CD4-positive, alpha-beta T cell treated with Interleukin-2 at 100 ng/mL for 4 hours (primary cell): ENCODE measurements around the gene LHX3.

ENCODE experiments used
- DNase-seq: peaks from one replicate; pipeline ENCODE4 v3.0.0-alpha.2; 2020; ENCODE audit warnings: low spot score

Gene LHX3

DNA sequence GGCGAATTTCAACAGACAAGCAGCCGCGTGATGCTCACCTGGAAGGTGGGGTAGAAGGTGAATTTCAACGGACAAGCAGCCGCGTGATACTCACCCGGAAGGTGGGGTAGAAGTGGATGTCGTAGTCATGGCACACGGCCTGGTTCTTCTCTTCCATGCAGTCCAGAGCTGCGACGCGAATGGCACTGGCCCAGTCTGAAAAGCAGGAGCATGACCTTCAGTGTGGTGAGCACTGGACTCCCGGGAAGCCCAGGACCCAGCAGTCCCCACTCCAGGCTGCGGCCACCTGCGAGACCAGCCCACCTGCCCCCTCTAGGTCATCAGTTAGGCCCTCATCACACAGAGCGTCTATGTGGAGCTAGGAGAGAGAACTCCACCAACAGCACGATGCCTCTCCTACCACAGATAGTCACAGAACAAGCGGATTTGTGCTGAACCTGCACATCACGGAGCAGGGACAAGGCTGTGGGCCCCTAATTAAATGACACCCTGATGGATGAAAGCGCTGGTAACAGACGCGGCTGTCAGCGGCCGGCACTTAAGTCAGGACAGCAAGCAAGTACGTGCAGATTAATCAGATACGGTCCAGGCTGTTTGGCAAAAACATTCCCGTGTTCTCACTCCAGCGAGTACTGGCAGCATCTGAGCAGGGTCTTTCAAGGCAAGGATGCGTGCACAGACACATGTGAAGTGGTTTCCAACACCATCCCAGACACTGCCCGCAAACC lies 21.9 kb upstream of the LHX3 start:
- no peak for DNase-seq

DNA sequence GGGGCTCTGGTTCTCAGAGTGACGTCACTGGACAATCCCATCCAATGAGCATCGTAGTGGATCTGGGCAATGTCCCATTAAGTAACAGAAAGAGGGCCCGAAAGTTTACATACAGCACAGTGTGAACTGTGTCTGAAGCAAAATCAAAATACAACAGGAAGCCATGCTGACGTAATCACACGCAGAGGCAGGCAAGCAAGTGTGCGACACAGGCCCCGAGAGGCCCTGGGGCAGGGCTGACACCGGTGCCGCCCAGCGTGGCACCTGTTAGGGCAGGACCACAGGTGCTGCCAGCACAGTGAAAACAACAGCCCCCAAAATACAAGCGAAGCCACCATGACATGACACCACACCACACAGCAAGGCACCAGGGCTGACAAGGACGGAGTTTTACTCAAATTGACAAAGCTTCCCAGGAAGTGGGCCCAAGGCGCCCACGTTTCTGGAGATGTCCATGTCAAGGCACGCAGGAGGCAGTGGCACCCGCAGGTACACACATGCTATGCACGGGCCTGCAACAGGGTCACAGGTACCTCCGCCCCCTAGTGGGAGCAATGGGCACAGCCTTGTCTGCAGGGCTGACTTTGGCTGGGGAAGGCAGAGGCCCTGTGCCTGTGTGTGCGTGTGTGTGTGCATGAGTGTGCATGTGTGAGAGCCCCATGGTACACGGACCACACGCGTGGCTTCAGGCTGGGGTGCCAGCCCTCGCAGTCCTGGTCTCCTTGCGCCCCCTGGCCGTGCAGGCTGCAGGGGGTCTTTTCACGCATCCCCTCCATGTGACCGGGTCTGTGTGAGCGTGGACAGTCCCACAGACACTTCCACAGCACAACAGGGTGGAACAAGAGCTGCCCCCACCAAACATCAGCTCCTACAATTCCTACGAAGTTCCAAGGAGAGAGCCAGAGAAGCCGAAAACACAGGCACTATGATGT lies 21.1 kb upstream of the LHX3 start:
- peak; percentile 71 for DNase-seq

DNA sequence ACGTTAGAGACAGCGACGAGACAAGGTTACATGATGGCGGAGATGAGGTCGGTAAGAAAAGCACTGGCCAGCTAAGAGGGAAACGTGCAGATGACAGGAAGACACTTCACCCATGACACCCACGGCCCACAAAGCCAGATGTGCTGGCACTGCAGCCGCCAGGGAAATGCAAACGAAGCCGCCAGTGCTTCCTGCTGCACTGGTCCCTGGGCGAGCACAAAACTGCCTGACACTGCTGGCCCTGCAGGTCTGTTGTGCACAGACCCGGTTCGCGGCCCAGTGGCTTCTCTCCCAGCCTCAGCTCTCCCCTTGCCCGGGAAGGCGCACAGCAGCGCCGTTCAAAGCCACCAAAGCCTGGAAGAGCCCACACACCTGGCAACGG lies 20.4 kb upstream of the LHX3 start:
- DNase-seq, result no peak

DNA sequence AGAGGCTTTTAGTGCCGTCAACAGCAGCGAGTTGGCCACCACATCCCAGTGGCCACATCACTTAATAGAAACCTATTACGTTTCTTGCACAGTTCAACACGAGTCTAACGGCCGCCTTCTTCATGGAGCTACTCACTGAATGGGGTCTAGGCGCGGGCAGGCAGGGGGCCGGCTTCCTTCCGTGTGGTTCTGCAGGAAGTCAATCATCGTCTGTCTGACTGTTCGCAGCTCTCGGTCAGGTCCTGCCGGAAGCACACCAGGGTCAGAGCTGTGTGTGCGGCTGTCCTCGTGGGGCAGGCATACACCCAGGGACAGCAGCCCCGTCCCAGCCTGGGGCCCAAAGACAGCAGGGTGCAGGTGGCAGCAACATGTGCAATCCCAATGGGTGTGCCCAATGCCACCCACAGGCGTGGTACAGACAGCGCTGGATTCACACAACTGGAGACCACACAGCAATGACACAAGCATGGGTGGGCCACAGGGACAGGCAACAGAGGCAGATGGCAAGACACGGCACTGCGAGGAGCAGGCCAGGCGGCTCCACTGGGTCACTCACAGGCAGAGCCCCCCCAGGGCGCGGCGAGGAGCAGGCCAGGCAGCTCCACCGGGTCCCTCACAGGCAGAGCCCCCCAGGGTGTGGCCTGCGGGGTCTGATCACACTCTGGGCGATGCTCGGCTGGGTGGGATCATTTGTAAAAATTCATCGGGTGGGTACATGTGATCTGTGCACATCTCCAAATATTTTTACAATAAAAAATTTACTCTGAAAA lies 19.1 kb upstream of the LHX3 start:
- DNase-seq, result no peak

DNA sequence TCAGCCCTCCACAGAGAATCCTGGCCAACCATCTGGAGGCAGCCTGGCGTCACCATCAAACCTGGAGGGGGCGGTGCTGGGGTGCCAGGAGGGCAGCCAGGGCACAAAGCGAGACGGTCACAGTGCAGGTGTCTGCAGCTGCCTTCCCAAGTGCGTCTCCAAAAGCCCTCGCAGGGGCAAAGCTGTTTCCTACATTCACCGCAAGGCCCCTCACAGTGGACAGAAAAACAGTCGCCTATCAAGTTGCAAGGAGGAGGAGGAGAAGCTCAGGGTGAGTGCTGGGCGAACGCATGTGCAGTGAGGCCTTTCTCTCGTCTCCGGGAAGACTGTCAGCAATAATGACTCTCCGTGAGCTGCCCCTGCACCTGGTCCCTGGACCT lies 18.0 kb upstream of the LHX3 start:
- DNase-seq, result no peak

DNA sequence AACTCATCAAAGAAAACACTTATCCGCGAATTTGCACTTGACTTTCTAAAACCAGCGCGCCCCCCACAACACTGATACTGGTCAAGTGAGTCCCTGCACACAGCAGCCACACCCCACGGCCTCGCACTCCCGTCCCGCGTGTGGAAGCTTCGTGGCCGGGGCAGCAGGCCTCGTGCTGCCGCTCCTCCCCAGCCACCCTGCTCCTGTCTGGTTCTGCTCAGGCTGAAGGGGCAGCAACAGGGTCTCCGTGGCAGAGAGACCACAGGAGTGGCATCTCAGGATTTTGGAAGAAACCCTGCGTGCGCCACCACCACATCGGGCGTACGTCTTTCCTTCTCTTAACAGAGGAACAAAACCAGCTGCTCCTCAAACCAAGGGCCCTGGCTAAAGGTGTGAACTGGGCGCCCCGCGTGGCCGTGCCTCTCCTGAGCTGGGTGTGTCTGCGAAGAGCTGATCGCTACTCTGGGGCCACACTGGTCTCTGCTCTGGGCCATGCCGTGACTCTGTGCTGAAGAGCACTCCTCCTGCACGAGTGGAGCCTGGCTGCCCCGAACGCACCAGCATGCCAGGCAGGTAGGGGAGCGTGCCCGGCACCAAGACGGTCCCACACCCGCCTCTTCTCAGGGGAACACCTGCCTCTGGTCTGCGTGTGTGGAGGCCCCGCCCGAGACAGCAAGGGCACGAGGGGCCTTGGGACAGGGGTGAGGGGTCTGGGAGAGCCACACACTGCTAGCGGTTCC lies 17.4 kb upstream of the LHX3 start:
- DNase-seq, result no peak

DNA sequence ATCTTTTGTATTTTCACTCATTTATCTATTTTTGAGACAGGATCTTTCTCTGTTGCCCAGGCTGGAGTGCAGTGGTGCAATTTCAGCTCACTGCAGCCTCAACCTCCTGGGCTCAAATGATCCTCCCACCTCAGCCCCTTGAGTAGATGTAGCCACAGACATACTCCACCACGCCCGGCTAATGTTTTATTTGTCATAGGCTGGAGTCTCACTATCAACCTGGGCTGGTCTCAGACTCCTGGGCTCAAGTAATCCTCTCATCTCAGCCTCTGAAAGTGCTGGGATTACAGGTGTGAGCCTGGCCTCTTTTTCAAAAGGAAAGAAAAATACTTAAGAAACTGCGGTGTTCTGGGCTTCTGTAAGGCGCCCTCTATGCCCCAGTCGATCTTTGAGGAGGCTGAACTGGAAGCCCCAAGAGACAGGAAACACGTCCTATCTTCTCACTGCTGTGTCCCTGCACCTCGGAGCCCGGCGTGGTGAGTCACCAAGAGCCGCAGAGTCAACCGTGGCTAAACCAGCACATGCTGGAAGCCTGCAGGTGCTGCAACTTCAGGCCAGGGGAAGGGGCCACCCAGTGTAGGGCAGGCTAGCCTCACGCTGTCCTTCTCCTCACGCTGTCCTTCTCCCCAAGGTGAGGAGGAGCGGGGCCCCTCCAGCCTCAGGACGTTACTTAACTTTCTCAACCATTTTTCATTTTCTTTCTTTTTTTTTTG lies 15.2 kb upstream of the LHX3 start:
- peak; percentile 36 for DNase-seq

DNA sequence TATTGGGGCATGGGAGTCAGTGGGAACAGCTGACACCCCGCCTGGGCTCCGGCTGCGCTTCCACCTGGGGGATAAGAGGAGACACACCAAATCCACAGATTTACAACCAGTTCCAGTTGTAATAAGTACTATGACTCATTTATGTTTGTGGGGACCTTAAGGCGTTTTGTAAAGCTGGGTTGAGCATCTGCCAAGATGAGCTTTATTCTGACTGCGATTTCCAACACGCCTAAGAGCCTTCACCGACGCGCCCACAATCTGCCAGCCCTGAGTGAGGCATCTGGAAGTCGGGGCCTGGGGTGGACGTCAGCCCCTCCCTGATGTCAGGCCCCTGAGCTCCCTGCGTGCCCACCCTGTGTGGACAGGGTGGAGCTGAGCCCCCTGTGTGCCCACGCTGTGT lies 14.3 kb upstream of the LHX3 start:
- no peak for DNase-seq

DNA sequence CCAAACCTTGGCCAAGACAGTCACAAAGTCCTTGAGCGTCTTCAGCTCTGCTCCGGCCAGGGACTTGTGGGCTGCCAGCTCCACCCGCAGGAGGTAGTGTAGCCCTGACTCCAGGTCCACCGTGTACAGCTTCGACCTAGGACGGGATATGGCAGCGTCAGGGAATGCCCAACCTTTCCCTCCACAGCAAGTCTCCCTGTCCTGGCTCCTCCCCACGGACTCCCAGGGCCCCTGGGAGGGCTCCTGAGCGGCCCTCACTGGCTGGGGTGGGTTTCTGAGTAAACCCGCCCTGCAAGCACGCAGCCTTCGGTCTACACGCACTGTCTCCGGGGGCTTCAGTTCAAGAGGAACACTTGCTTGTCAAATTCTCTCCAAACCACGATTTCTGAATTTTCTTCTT lies 13.7 kb upstream of the LHX3 start:
- DNase-seq, result no peak

DNA sequence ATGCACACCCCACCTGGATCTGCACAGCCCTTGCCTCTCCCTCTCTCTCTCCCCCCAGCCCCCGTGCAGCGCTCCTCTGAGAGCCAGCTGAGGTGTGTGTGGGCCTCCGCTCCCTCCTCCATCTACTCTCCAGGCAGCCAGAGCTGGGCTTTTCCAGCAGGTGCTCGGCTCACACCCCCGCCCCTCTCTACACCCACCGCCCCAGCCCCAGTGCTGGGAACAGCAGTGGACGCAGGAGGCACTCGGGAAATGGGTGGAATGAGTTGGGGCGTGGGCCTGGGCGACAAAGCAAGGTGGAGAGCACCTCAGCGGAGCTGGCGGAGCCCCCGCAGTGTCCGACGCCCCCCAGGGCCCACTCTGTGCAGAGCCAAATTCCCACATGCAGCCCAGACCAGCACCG lies 13.3 kb upstream of the LHX3 start:
- no peak for DNase-seq

DNA sequence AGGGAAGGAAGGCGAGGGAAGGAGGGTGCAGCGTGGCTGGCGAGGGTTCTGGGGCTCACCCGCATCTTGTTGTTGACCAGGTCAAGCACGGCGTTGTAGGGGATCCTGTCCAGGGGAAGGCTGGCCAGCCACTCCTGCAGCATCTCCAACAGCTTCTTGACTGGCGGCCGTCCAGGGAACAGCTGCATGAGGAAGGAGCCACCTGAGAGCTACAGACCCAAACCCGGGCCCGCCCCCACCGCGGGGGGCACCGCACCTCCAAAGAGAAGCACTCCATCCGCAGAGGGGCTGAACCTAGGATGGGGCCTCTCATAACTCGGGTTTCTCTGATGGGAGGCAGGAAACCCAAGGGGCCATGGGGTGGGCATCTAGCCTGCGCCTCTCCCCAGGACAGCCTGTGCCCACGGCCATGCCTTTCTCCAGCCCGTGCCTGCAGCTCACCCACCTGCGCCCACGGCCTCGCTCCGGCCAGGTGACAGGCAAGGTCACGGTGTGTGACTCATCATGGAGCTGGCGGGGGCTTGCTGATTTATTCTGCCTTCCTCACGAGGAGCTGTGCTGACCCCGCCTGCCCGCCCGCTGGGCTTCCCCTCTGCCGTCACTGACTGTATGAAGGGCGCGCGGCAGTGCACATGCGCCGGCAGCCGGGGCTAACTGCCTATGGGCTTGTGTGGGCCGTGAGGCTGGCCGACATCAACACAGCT lies 11.8 kb upstream of the LHX3 start:
- no peak for DNase-seq

DNA sequence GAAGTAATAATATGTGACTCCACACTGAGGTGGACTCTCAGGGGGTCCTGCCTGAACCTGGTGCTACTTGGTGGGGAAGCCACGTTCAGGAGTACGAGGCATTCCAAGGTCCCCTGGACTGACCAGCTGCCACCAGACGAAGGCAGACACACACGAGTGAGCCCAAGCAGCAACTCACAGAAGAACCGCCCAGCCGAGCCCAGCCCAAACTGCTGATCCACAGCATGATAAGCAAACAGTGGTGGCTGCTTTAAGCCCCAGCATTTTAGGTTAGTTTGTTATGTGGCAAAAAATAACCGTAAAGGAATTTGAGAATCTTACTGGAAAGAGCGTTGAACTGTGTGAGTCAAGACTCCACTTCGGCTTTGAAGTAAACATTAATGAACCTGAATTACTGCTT lies 8.8 kb upstream of the LHX3 start:
- DNase-seq, result no peak

DNA sequence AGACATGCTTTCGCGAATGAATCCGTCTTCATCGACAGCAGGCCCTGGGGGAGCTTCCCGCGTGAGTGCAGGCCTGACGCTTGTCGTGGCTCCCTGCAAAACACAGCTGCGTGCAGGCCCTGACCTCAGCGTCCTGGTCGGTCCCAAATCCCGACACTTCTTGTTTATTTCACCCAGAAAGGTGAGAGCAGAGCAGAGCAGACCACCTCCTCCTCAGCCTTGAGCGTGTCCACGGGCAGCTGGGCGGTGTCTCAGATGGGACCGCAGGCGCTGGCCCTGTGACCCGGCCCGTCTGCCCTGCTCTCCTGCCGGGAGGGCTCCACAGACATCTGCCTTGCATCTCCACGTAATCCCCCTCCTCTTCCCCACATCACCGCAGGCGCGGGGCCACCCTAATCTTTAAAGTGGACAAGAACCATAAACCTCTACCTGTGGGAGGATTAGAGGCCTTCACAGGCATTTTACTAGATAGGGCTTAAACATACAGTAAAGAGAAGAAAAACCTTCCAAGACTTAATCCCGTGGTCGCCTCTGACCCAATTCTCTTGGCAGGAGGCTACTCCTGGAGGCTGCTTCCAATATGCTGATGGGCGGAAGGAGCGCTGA lies 7.5 kb upstream of the LHX3 start:
- DNase-seq, result no peak

DNA sequence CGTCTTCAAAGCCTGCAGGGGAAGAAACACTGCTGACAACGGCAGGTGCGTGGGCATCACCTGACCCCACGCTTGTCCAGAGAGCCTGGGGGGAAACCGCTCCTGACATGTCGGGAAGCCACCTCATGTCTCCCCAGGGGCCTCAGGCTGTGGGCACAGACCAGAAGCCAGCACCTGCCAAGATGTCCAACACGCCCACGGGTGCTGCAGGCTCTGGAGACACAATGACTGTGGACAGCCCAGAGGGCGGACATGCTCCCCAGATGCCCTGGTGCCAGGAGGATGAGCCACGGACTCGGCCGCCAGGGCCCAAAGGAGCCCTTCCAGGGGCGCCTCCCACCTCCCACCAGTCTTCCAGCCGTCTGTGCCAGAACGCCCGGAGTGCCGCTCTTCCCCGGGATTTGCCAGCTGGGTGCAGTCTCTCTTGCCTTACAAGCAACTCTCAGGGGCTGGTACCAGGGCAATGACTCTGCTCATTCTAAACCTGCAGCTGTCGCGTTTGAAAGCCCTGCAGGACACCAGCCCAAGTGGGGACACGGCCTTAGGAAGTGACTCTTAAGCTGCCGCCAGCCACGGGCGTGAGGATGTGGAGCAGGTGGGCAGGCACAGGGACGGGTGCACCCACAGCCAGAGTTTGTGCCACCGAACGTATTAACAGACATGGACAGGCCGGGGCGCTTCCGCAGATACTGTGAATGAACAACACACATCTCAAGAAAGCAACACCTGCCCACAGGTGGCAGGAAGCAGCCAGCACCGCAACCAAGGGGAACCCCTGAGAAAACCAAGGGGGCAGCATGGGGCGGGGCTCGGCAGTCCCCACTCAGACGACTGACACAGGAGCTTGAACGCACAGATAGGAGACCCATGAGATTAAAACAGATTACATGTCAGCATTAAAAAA lies 6.8 kb upstream of the LHX3 start:
- DNase-seq, result no peak

DNA sequence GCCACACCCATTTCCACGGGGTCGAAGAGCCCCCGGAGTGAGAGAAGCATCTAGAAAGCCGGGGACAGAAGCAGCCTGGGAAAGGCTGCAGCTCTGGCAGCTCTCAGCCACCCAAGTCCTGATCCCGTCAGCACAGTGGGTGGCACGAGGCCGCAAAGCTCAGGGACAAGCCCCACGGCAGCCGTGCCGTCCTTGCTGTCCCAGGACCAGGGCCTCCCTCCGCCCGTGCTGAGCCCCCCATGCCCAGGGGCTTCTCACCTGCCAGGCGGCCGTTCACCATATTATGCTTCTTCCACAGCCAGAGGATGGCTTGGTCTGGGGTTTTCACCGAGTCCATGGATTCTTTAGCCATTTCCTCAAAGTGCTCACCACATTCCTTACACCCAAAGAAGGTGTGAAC lies 6.1 kb upstream of the LHX3 start:
- no peak for DNase-seq

DNA sequence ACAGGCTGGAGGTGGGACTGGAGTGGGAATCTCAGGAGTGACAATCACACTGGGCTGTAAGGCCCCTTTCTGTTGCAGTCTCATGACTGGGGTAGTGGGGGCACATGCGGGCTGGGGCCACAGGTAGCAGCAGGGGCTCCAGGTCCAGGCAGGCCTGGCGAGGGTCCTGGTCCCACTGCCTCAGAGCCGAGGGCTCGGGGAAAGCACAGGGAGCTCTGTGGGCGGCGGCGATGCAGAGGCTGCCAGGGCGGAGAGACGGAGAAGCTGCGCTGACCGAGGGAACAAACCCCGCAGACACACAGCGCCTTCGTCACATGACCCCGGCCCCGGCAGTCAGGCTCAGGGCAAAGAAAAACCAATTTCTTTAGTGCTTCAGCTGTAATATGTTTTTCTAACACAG lies 5.3 kb upstream of the LHX3 start:
- DNase-seq, result no peak

DNA sequence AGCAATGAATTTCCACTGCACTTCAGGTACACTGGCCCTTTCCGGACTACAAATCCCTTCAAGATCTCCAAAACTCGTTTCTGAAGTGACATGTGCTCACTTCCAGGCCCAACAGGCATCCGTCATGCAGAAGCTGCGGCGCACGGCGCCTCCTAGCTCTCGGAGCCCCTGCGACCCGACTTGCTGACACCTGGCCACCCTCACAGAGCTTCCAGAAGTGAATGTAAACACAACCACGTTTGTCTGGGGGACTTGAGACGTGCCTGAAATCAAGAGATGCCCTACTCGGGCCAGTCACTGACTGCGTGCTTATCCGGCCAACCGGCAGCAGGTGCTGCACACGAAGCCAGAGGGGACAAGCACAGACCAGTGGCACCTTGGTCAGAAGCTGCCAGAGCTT lies 4.9 kb upstream of the LHX3 start:
- no peak for DNase-seq

DNA sequence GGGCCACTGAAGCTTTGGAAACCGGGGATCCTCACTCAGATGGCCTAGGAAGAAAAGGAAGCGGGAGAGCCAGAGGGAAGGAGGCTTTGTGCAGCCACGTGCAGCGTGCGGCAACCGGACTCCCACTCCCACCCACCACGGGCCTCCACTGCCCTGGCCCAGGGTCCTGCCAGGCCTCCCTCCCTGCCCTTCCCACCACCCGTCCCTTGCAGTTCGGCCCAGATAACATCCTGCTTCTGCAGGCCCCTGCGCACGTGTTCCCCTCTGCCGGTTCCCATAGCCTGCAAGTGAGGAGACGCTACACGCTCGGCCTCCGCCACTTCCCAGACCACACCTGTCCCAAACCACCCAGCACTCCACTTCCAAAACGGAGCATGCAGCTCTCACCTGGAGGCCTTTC lies 4.3 kb upstream of the LHX3 start:
- DNase-seq, result no peak

DNA sequence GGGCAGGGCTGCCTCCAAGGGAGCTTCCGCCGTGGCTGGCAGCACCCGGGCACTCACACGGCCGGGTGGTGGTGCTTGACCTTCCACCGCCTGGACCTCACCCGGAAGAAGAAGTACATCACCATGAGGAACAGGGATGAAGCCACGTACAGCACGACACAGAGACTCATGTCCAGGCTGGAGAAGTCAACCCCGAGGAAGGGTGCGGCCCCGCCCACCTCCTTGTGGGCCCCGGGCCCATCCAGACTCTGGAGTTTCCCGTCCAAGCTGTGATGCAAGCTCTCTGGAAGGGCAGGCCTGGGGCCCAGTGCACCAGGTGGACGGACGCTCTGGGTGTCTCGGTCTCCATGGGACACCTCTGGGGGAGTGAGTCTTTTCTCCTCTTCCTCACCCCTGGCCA lies 3.7 kb upstream of the LHX3 start:
- no peak for DNase-seq
